Lower leg skin (tissue), 3 donors: ENCODE measurements around the gene DLX3.

Experiments used
- POLR2A ChIP-seq, 2 donors: fragments of 450-650 bp; IDR thresholded peaks; one replicate each; pipeline ENCODE4 v1.6.1; 2016 to 2017; ENCODE audit warnings: antibody characterized with exemption in 2 of 2, mild to moderate bottlenecking in 1 of 2, moderate library complexity in 1 of 2
- TF ChIP-seq, protein P1 (sequence below), 3 donors: fragments of 450-650 bp; IDR thresholded peaks; one replicate each; pipeline ENCODE4 v1.5.1; 2016; ENCODE audit warnings: antibody characterized with exemption in 3 of 3, mild to moderate bottlenecking in 3 of 3, moderate library complexity in 2 of 3

DNA sequence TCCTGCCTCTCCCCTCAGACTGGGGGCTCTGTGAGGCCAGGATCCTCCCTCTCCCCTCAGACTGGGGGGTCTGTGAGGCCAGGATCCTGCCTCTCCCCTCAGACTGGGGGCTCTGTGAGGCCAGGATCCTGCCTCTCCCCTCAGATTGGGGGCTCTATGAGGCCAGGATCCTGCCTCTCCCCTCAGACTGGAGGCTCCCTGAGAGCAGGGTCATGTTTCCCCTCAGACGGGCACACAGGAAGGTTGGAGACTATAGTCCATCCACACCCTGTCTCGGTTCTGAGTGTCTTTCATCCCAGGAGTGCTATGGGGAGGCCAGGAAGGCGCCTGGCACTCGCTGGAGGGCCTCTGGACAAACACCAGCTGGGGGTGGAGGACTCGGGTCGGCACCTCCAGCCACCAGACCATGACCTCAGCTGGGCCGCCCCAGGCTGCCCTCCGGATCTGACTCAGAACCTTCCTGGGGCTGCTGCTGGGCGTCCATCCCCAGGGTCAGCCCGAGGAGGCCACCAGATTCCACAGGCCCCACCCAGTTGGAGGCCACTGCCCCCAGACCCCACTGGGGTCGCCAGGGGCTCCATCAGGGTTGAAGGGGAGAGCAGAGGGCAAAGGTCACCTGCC is 48.0 kb downstream of the DLX3 start:
- TF ChIP-seq, protein P1, sequence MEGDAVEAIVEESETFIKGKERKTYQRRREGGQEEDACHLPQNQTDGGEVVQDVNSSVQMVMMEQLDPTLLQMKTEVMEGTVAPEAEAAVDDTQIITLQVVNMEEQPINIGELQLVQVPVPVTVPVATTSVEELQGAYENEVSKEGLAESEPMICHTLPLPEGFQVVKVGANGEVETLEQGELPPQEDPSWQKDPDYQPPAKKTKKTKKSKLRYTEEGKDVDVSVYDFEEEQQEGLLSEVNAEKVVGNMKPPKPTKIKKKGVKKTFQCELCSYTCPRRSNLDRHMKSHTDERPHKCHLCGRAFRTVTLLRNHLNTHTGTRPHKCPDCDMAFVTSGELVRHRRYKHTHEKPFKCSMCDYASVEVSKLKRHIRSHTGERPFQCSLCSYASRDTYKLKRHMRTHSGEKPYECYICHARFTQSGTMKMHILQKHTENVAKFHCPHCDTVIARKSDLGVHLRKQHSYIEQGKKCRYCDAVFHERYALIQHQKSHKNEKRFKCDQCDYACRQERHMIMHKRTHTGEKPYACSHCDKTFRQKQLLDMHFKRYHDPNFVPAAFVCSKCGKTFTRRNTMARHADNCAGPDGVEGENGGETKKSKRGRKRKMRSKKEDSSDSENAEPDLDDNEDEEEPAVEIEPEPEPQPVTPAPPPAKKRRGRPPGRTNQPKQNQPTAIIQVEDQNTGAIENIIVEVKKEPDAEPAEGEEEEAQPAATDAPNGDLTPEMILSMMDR (IDR thresholded peaks at IDR 0.05): no peak
- TF ChIP-seq POLR2A (IDR thresholded peaks at IDR 0.05): no peak
